GM23248 (cell line): ENCODE measurements around the gene CTNNA3.

Source experiments
- EZH2 ChIP-seq: fragments of 200-600 bp; sonication (generic); IDR thresholded peaks from 2 replicates; pipeline ENCODE4 v1.6.1; 2018; ENCODE audit warnings: antibody characterized with exemption, mild to moderate bottlenecking; ENCODE audit not compliant: insufficient read depth, poor library complexity, severe bottlenecking
- EZH2phosphoT487 ChIP-seq: fragments of 200-600 bp; sonication (generic); IDR thresholded peaks from 2 replicates; pipeline ENCODE4 v1.6.1; 2018; ENCODE audit warnings: antibody characterized with exemption, moderate library complexity, mild to moderate bottlenecking, low read depth; ENCODE audit not compliant: insufficient read depth

GRCh38 chr10:66026321-66026720 lies 1669.7 kb downstream of the CTNNA3 start:
- TF ChIP-seq EZH2 (no peak), EZH2phosphoT487 (no peak)
